Upper lobe of right lung (tissue), 1 donor: ENCODE measurements around the gene POLR2C. TPM values are rescaled to one million over a fixed set of nuclear protein-coding genes. Genes with fewer than 3 reads are reported as not detected.
"Not testable (repeated sequence)": the region's sequence is repeated elsewhere in the genome, so short reads cannot be mapped to it uniquely, and the experiment has no call there.

Experiments
- ATAC-seq: fragments of 200-7000 bp; cut with Tn5 transposase; one replicate; pipeline ENCODE4 v1.9.1; 2020; ENCODE audit warnings: mild to moderate bottlenecking, moderate library complexity
- DNase-seq: peaks from one replicate; pipeline ENCODE4 v3.0.0-alpha.2; 2020
- H3K27ac ChIP-seq: fragments of 200-600 bp; one replicate; pipeline ENCODE4 v1.8.0; 2022
- H3K27me3 ChIP-seq: fragments of 200-600 bp; one replicate; pipeline ENCODE4 v1.8.0; 2022; ENCODE audit warnings: mild to moderate bottlenecking
- H3K36me3 ChIP-seq: fragments of 200-600 bp; one replicate; pipeline ENCODE4 v1.8.0; 2022
- H3K4me1 ChIP-seq: fragments of 200-600 bp; one replicate; pipeline ENCODE4 v1.8.0; 2022
- H3K4me3 ChIP-seq: fragments of 200-600 bp; one replicate; pipeline ENCODE4 v1.8.0; 2022; ENCODE audit warnings: mild to moderate bottlenecking
- H3K9me3 ChIP-seq: fragments of 200-600 bp; one replicate; pipeline ENCODE4 v1.8.0; 2022
- intact Hi-C: fragments of 100-400 bp; cut with DNase I; formaldehyde crosslinking; loops from one replicate; pipeline ENCODE4 v1.11.0; 2022
- total RNA-seq: library from RNA; stranded (reverse); fragmentation: NEBNext Ultra II Directional; extraction: Animal tissue kit (Norgen Biotek cat#: 25700); gene quantifications from one replicate; pipeline ENCODE4 v1.2.1, GENCODE V29; 2021
- TF ChIP-seq, protein P1 (sequence below): fragments of 200-600 bp; IDR thresholded peaks from one replicate; pipeline ENCODE4 v1.8.0; 2022; ENCODE audit warnings: antibody characterized with exemption
- donor health status: DM: no; HTN: yes; CAD: no; lungs with severe emphysema.

The POLR2C gene
- total RNA-seq, 1 donor from 2014 or later, result 85.1 TPM

DNA sequence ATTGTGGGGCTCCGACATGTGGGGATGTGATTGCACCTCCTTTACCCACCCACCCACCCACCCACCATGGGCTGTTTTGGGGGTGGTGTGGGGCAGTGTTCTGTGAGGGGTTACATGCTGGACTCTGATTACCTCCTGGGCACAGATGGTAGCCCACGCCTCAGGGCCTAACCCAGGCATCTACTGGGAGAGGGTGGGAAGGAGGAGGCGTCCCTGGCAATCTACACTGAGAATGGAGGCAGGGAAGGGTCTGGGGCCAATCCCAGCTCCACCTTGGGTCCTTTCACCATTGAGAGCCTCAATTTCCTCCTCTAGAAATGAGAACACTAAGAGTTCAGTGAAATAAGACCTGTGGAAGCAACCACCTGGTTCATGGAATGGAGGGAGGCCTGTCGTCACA, 35.6 kb downstream of the POLR2C start:
- TF ChIP-seq, protein P1, sequence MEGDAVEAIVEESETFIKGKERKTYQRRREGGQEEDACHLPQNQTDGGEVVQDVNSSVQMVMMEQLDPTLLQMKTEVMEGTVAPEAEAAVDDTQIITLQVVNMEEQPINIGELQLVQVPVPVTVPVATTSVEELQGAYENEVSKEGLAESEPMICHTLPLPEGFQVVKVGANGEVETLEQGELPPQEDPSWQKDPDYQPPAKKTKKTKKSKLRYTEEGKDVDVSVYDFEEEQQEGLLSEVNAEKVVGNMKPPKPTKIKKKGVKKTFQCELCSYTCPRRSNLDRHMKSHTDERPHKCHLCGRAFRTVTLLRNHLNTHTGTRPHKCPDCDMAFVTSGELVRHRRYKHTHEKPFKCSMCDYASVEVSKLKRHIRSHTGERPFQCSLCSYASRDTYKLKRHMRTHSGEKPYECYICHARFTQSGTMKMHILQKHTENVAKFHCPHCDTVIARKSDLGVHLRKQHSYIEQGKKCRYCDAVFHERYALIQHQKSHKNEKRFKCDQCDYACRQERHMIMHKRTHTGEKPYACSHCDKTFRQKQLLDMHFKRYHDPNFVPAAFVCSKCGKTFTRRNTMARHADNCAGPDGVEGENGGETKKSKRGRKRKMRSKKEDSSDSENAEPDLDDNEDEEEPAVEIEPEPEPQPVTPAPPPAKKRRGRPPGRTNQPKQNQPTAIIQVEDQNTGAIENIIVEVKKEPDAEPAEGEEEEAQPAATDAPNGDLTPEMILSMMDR, result no peak
- no peak overlapping the region for H3K27ac ChIP-seq
- intact Hi-C loops, result no loop called here
- H3K4me3 ChIP-seq, result no peak overlapping the region
- H3K27me3 ChIP-seq, result no peaks in the 10 kb centered on the region
- no peaks in the 10 kb centered on the region for H3K36me3 ChIP-seq
- peaks cover 6% of the 10 kb centered on the region for H3K4me1 ChIP-seq
- DNase-seq, result no peak
- H3K9me3 ChIP-seq, result no peaks in the 10 kb centered on the region
- ATAC-seq, result no peak

DNA sequence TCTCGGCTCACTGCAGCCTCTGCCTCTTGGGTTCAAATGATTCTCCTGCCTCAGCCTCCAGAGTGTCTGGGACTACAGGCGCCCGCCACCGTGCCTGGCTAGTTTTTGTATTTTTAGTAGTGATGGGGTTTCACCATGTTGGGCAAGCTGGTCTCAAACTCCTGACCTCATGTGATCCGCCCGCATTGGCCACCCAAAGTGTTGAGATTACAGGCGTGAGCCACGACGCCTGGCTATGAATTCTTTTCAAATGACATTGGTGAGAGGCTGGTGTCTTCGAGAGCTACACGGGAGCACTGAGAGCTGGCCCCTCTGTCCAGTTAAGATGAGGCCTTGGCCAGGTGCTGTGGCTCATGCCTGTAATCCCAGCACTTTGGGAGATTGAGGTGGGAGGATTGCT, 37.5 kb downstream of the POLR2C start:
- H3K4me1 ChIP-seq, result peaks cover 12% of the 10 kb centered on the region
- intact Hi-C loops, H3K27me3 ChIP-seq, H3K4me3 ChIP-seq, DNase-seq, ATAC-seq, H3K27ac ChIP-seq, H3K36me3 ChIP-seq, H3K9me3 ChIP-seq: not testable (repeated sequence)

DNA sequence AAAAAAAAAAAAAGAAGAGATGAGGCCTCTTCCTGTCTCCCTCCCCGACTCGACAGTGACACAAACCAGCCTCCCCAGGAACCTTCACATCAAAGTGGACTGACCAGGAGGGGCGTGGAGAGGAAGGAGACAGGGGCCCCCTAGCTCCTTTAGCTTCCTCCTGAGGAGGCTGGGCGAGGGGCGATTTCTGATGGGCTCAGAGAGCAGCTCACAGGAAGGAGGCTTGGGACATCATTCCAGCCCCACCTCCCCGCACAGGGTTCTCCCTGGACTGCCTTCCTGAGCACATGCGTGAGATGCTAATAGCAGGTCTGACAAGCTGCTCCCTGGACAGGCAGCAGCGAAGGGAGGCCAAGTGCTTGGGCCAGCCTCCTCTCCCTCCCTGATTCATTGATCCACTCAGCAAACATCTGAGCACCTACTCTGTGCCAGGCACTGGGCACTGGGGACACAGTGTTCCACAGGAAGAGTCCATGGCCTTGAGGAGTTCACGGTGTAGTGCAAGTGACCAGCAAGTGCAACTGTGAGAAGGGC, 38.2 kb downstream of the POLR2C start:
- ATAC-seq (peak; percentile 54), DNase-seq (no peak)
- Histone ChIP-seq H3K4me3 (no peak overlapping the region), H3K9me3 (no peaks in the 10 kb centered on the region), H3K4me1 (peaks cover 12% of the 10 kb centered on the region), H3K27ac (no peak overlapping the region), H3K27me3 (no peaks in the 10 kb centered on the region), H3K36me3 (no peaks in the 10 kb centered on the region)
- TF ChIP-seq, protein P1, result no peak
- intact Hi-C loops, result no loop called here

DNA sequence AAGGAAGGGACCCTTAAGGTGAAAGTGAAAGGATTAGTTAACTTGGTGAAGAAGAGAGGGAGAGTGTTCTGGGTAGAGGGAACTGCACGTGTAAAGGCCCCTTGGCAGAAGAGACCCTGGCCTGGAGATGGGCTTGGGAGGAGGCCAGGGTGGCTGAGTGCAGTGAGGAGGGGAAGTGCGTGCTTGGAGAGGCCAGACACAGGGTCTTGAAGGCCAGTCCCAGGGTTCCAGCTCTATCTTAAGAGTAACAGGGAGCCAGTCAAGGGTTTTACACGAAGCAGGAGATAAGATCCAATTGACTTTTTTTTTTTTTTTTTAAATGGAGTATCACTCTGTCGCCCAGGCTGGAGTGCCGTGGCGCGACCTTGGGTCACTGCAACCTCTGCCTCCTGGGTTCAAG, 39.0 kb downstream of the POLR2C start:
- ATAC-seq, result no peak

DNA sequence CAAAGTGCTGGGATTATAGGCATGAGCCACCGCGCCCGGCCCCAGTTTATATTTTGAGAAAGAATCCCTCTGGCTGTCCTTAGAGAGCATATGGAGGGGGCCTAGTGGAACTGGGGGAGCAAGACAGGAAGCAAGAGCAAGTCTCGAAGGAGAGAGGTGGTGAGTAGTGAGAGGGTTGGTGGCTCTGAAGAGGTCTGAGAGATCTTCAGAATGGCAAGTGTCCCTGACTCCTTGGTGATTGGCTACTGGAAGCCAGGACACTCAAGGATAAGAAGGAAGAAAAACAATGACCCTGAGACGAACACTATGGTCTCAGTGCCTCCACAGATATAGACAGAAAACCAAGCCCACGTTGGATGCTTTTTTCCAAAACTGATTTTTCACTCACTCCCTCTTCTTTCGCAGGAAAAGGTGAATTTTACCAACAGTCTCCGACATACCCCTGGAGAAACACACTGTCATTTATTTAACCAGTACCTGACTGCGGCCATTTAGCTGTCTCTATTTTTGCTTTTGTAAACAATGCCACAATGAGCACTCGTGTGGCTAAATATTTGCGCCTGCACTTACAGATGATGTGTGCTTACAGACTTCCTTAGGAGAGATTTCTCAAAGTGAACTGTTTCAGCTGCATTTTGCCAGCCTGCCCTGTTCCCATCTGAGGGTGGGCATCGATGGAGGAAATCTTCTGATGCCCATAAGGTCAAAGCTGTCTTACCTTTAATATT, 39.7 kb downstream of the POLR2C start:
- H3K36me3 ChIP-seq, result no peaks in the 10 kb centered on the region
- H3K27ac ChIP-seq, result peak overlapping the region; percentile 24
- H3K4me3 ChIP-seq, result no peak overlapping the region
- H3K4me1 ChIP-seq, result peaks cover 12% of the 10 kb centered on the region
- no peak for DNase-seq
- ATAC-seq, result peak; percentile 73
- no peaks in the 10 kb centered on the region for H3K27me3 ChIP-seq
- no peaks in the 10 kb centered on the region for H3K9me3 ChIP-seq
- intact Hi-C loops, result no loop called here
- TF ChIP-seq, protein P1, result no peak

More for the DNA sequence above, 39.0 kb downstream of the POLR2C start:
- TF ChIP-seq, protein P1, result no peak
- Histone ChIP-seq H3K27ac (no peak overlapping the region), H3K36me3 (no peaks in the 10 kb centered on the region), H3K4me3 (no peak overlapping the region), H3K27me3 (no peaks in the 10 kb centered on the region), H3K4me1 (peaks cover 12% of the 10 kb centered on the region), H3K9me3 (no peaks in the 10 kb centered on the region)
- intact Hi-C loops, result no loop called here
- no peak for DNase-seq

DNA sequence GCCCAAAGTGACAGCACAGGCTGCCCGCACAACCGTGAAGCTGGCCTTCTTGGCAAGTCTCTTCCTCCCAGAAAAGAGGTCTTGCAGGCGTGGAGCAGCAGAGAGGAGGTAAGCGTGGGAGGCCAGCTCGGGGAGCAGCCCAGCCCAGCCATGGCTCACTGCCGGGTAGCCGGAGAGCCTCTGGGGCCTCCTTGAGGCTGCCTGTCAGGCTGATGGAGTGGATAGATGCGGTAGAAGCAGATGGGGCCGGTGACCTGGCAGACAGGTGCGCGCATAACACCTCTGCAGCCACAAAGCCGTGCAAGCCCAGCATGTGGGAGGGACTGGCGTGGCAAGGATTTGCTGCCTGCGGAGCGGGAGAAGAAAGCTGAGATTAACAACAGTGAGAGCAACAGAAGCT, 40.9 kb downstream of the POLR2C start:
- Histone ChIP-seq H3K4me1 (peaks cover 12% of the 10 kb centered on the region), H3K27me3 (no peaks in the 10 kb centered on the region), H3K27ac (no peak overlapping the region), H3K4me3 (no peak overlapping the region), H3K36me3 (no peaks in the 10 kb centered on the region), H3K9me3 (no peaks in the 10 kb centered on the region)
- TF ChIP-seq, protein P1, result no peak
- intact Hi-C loops, result no loop called here
- ATAC-seq (peak; percentile 49), DNase-seq (no peak)
